A549 (cell line): ENCODE measurements around the gene PEPD. TPM values are rescaled to one million over a fixed set of nuclear protein-coding genes. Genes with fewer than 3 reads are reported as not detected.

Source experiments
- ATAC-seq, 2 experiments: fragments of 200-7000 bp in 1 of 2; fragments of >200 bp in 1 of 2; cut with Nextera tagmentation in 1 of 2; cut with Tn5 transposase in 1 of 2; 3 replicates each; pipeline versions ENCODE4 v1.8.0 to v1.9.1; 2018 to 2020; ENCODE audit warnings: mild to moderate bottlenecking in 1 of 2, moderate library complexity in 1 of 2
- CTCF ChIA-PET: fragments of 300-600 bp; sonication (Branson Sonifier 250); formaldehyde crosslinking; extraction: SDS; loops from one replicate; lab custom pipeline; 2021; ENCODE audit warnings: antibody characterized with exemption, inconsistent platforms; lab: Yijun Ruan, JAX
- POLR2A ChIA-PET: fragments of 350-600 bp; formaldehyde crosslinking; extraction: SDS; loops from one replicate; lab custom pipeline; 2021; ENCODE audit warnings: antibody characterized with exemption, inconsistent platforms; lab: Yijun Ruan, JAX
- DNase-seq, 2 experiments: peaks; one replicate each; pipeline versions ENCODE4 v3.0.0 to v3.0.0-alpha.2; 2011 to 2016; ENCODE audit warnings: low read depth in 1 of 2, low spot score in 1 of 2
- FAIRE-seq: peaks from 2 replicates; lab custom pipeline; 2011; peaks lifted over from hg19 to GRCh38; lab: Jason Lieb, UNC
- H3K27ac ChIP-seq, 2 experiments: fragments of >200 bp; sonication (Bioruptor Twin); formaldehyde crosslinking; 3 replicates each; pipeline ENCODE4 v1.5.1; 2016 to 2017
- H3K4me1 ChIP-seq: fragments of >200 bp; sonication (Bioruptor Twin); formaldehyde crosslinking; 3 replicates; pipeline ENCODE4 v1.6.1; 2016
- H3K4me2 ChIP-seq: fragments of >200 bp; sonication (Bioruptor Twin); formaldehyde crosslinking; 3 replicates; pipeline ENCODE4 v1.6.1; 2016
- H3K4me3 ChIP-seq: fragments of >200 bp; sonication (Bioruptor Twin); formaldehyde crosslinking; 3 replicates; pipeline ENCODE4 v1.5.1; 2016
- H3K9me3 ChIP-seq: fragments of >200 bp; sonication (Bioruptor Twin); formaldehyde crosslinking; 3 replicates; pipeline ENCODE4 v1.6.1; 2016
- ATOH8 ChIP-seq: fragments of 250-450 bp; sonication (Bioruptor Pico); IDR thresholded peaks from 2 replicates; pipeline ENCODE4 v1.5.0; 2020; ENCODE audit warnings: low read depth, mild to moderate bottlenecking, moderate library complexity
- CBX2 ChIP-seq: fragments of 200-600 bp; sonication (generic); IDR thresholded peaks from 2 replicates; pipeline ENCODE4 v1.6.1; 2016; ENCODE audit warnings: low read depth, mild to moderate bottlenecking, borderline replicate concordance
- CEBPB ChIP-seq, 2 experiments: fragments of >200 bp in 1 of 2; sonication (Bioruptor Twin) in 1 of 2; formaldehyde crosslinking in 1 of 2; IDR thresholded peaks; 2 replicates each; pipeline ENCODE4 v1.6.1; 2012 to 2016
- CHD2 ChIP-seq: fragments of 150-350 bp; IDR thresholded peaks from 2 replicates; pipeline ENCODE4 v1.6.1; 2014; ENCODE audit warnings: low read length; ENCODE audit not compliant: partially characterized antibody
- CHD4 ChIP-seq: fragments of 200-600 bp; sonication (generic); IDR thresholded peaks from 2 replicates; pipeline ENCODE4 v1.6.1; 2016; ENCODE audit warnings: antibody characterized with exemption, mild to moderate bottlenecking, borderline replicate concordance
- EHF ChIP-seq: fragments of 250-450 bp; sonication (Bioruptor Pico); IDR thresholded peaks from 2 replicates; pipeline ENCODE4 v1.5.0; 2020; ENCODE audit warnings: mild to moderate bottlenecking
- EHMT2 ChIP-seq: fragments of 200-600 bp; sonication (generic); IDR thresholded peaks from 2 replicates; pipeline ENCODE4 v1.6.1; 2016; ENCODE audit warnings: antibody characterized with exemption, low read depth, mild to moderate bottlenecking, moderate library complexity
- EP300 ChIP-seq, 2 experiments: fragments of >200 bp; sonication (Bioruptor Twin); formaldehyde crosslinking; IDR thresholded peaks; 2 replicates in 1 of 2; 3 replicates in 1 of 2; pipeline ENCODE4 v1.6.1; 2016 to 2017
- FOSB ChIP-seq: fragments of 250-450 bp; sonication (Bioruptor Pico); IDR thresholded peaks from 2 replicates; pipeline ENCODE4 v1.5.0; 2020; ENCODE audit warnings: mild to moderate bottlenecking, moderate library complexity
- FOSL2 ChIP-seq, 2 experiments: fragments of 450-650 bp in 1 of 2; fragments of >200 bp in 1 of 2; sonication (Bioruptor Twin) in 1 of 2; formaldehyde crosslinking; IDR thresholded peaks; 2 replicates each; pipeline versions ENCODE4 v1.5.0 to v1.6.1; 2016 to 2020; ENCODE audit warnings: mild to moderate bottlenecking in 1 of 2, moderate library complexity in 1 of 2
- FOXS1 ChIP-seq: fragments of 250-450 bp; sonication (Bioruptor Pico); IDR thresholded peaks from 2 replicates; pipeline ENCODE4 v1.5.0; 2020; ENCODE audit warnings: mild to moderate bottlenecking, moderate library complexity
- GATA3 ChIP-seq: IDR thresholded peaks from 2 replicates; pipeline ENCODE4 v1.6.1; 2012; ENCODE audit warnings: borderline replicate concordance
- HOXA7 ChIP-seq: fragments of 250-450 bp; sonication (Bioruptor Pico); IDR thresholded peaks from 2 replicates; pipeline ENCODE4 v1.5.0; 2020; ENCODE audit warnings: mild to moderate bottlenecking, moderate library complexity
- JUN ChIP-seq, 2 experiments: fragments of >200 bp; sonication (Bioruptor Twin); formaldehyde crosslinking; IDR thresholded peaks; 2 replicates in 1 of 2; 3 replicates in 1 of 2; pipeline ENCODE4 v1.6.1; 2016 to 2017
- KDM1A ChIP-seq: fragments of 200-600 bp; sonication (generic); IDR thresholded peaks from 2 replicates; pipeline ENCODE4 v1.6.1; 2016; ENCODE audit warnings: low read depth, mild to moderate bottlenecking
- MAZ ChIP-seq: fragments of 150-350 bp; IDR thresholded peaks from 2 replicates; pipeline ENCODE4 v1.6.1; 2014; ENCODE audit warnings: antibody characterized with exemption, low read depth, low read length, borderline replicate concordance
- PBX3 ChIP-seq: IDR thresholded peaks from 2 replicates; pipeline ENCODE4 v1.6.1; 2012
- PHF8 ChIP-seq: fragments of 200-600 bp; sonication (generic); IDR thresholded peaks from 2 replicates; pipeline ENCODE4 v1.6.1; 2016; ENCODE audit warnings: low read depth, mild to moderate bottlenecking, antibody characterized with exemption, moderate library complexity, borderline replicate concordance
- POLR2A ChIP-seq: IDR thresholded peaks from 2 replicates; pipeline ENCODE4 v1.6.1; 2012; ENCODE audit warnings: mild to moderate bottlenecking, low read length
- POLR2AphosphoS2 ChIP-seq: conservative IDR thresholded peaks from 2 replicates; pipeline ENCODE4 v1.6.1; 2012; ENCODE audit warnings: low read length, improper control_type of control experiment, inconsistent platforms
- RAD21 ChIP-seq, 2 experiments: fragments of >200 bp in 1 of 2; sonication (Bioruptor Twin) in 1 of 2; formaldehyde crosslinking in 1 of 2; IDR thresholded peaks in 1 of 2; conservative IDR thresholded peaks in 1 of 2; 2 replicates in 1 of 2; 3 replicates in 1 of 2; pipeline ENCODE4 v1.6.1; 2012 to 2018; ENCODE audit warnings: inconsistent platforms in 1 of 2
- RCOR1 ChIP-seq: fragments of 150-350 bp; IDR thresholded peaks from 2 replicates; pipeline ENCODE4 v1.6.1; 2014; ENCODE audit warnings: antibody characterized with exemption, low read length, low read depth
- SMC3 ChIP-seq: fragments of >200 bp; sonication (Bioruptor Twin); formaldehyde crosslinking; IDR thresholded peaks from 3 replicates; pipeline ENCODE4 v1.6.1; 2018; ENCODE audit warnings: inconsistent platforms
- ZC3H11A ChIP-seq: fragments of 450-650 bp; IDR thresholded peaks from 2 replicates; pipeline ENCODE4 v1.6.1; 2014; ENCODE audit warnings: antibody characterized with exemption, mild to moderate bottlenecking
- WGBS: methylation state at CpG from one replicate; pipeline ENCODE4 v1.1.6; 2017; ENCODE audit errors: missing lambda C conversion rate; 5-methylcytosine and 5-hydroxymethylcytosine counted together
- polyA plus RNA-seq, 4 experiments: library from polyadenylated mRNA; depleted of rRNA in 3 of 4; stranded (reverse); fragments of >200 nt; fragmentation: RNase III in 1 of 4; extraction: RNeasy Plus Mini Kit Qiagen cat#74134 plus additional on column Dnase treatment in 1 of 4; gene quantifications; 2 replicates in 3 of 4; 3 replicates in 1 of 4; pipeline ENCODE4 v1.2.3, GENCODE V29; 2011 to 2017
- TF ChIP-seq, protein P1 (sequence below): fragments of >200 bp; sonication (Bioruptor Twin); formaldehyde crosslinking; IDR thresholded peaks from 3 replicates; pipeline ENCODE4 v1.6.1; 2016

Gene PEPD
- polyA plus RNA-seq, 2 of the 4 experiments (the other 2 are of a cell fraction), result 85.5 to 100 TPM

DNA sequence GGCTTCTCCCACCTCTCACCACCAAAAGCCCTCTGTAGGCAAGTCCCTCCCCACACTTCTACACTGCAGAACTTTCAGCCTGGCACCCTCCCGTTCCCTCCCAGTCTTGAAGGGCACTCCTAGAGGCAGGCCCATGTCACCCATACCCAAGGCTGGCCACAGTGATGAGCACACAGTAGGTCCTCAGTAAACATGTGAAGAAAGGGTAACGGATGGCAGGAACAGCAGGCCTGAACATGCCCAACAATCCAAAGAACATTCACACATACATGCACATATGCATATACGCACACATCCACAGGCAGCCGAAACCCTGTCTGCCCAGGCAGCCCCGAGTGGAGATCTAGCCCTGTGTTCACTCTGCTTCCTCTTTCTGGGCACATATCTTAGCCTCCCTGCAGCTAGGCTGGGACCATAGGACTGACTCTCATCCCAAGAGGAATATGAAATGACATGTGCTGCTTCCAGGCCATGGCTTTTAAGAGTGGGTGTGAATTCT is 92.9 kb downstream of the PEPD start (continued):
- TF ChIP-seq CHD4 (no peak), KDM1A (no peak), EHMT2 (no peak), RCOR1 (no peak), PBX3 (no peak), EP300 (IDR thresholded peaks at IDR 0.05) (no peak), HOXA7 (CRISPR knock-in tag) (no peak), EHF (no peak)

- TF ChIP-seq RAD21 (conservative IDR thresholded peaks at IDR 0.05 in 1 of 2, IDR thresholded peaks at IDR 0.05 in 1 of 2), result peak in 1 of 2 experiments; percentile 16; a peak in 1 of 5 replicates
- no peak for TF ChIP-seq HOXA7 (CRISPR knock-in tag)
- TF ChIP-seq, all 56 proteins: peak for 1
- H3K4me1 ChIP-seq, result no peaks in the 10 kb centered on the region
- CTCF ChIA-PET, result interaction anchor here (1.0 to 12.8 kb wide), 10 partner anchors 11 to 351 kb away, joined by 3 to 572 read pairs (median 6); no protein-coding TSS in a partner anchor
- no peak overlapping the region for H3K27ac ChIP-seq
- FAIRE-seq (no peak), ATAC-seq (no peak), DNase-seq (no peak)
- POLR2A ChIA-PET, result no interaction called here
- H3K9me3 ChIP-seq, result no peaks in the 10 kb centered on the region
- no peak overlapping the region for H3K4me3 ChIP-seq
- H3K4me2 ChIP-seq, result no peak overlapping the region
- 74% methylated on average over 22 of the region's 22 CpGs for WGBS
Measured at GRCh38 chr19:33427801-33428626, 93.6 kb downstream of the PEPD start.

- CTCF ChIA-PET, result interaction anchor here (0.9 to 12.8 kb wide), 7 partner anchors 10 to 679 kb away, joined by 3 to 572 read pairs (median 8); no protein-coding TSS in a partner anchor
- no peak overlapping the region for H3K27ac ChIP-seq
- TF ChIP-seq CBX2 (no peak), POLR2A (peak; percentile 8; the same call in 1 of the 2 replicates)
- FAIRE-seq, result no peak
- no peaks in the 10 kb centered on the region for H3K4me1 ChIP-seq
- ATAC-seq, result no peak
- POLR2A ChIA-PET, result no interaction called here
- no peaks in the 10 kb centered on the region for H3K9me3 ChIP-seq
- no peak overlapping the region for H3K4me3 ChIP-seq
- no peak overlapping the region for H3K4me2 ChIP-seq
- no peak for DNase-seq
- WGBS, result 77% methylated on average over 24 of the region's 24 CpGs
Measured at GRCh38 chr19:33426621-33427361, 94.8 kb downstream of the PEPD start.

DNA sequence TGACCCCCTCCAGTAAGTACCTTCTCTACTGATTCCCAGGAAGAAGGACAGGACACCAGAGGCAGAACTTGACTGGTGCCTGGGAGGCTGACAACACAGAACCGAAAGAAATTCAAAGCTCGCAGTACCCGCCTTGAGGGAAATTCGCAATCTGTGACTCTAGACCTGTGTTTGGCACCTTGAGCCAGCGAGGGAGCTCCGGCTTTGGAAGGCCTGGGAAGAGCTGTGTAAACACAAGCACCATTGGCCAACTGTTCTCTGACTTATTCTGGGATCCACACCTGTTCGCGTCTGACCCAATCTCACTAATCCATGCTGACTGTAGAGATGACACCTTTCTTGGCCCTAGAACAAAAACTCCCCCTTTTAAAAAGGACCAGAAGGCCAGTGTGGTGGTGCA is 97.4 kb downstream of the PEPD start:
- H3K9me3 ChIP-seq, result no peaks in the 10 kb centered on the region
- H3K27ac ChIP-seq, result no peak overlapping the region
- TF ChIP-seq JUN (IDR thresholded peaks at IDR 0.05) (no peak), POLR2AphosphoS2 (no peak), FOXS1 (CRISPR knock-in tag) (no peak), CEBPB (IDR thresholded peaks at IDR 0.05) (no peak), PHF8 (no peak), FOSB (CRISPR knock-in tag) (no peak), GATA3 (no peak), CHD2 (no peak), SMC3 (no peak), ATOH8 (CRISPR knock-in tag) (no peak), FOSL2 (IDR thresholded peaks at IDR 0.05) (no peak), FOSL2 (CRISPR knock-in tag; IDR thresholded peaks at IDR 0.05) (no peak), MAZ (no peak), ZC3H11A (no peak)
- TF ChIP-seq, protein P1, sequence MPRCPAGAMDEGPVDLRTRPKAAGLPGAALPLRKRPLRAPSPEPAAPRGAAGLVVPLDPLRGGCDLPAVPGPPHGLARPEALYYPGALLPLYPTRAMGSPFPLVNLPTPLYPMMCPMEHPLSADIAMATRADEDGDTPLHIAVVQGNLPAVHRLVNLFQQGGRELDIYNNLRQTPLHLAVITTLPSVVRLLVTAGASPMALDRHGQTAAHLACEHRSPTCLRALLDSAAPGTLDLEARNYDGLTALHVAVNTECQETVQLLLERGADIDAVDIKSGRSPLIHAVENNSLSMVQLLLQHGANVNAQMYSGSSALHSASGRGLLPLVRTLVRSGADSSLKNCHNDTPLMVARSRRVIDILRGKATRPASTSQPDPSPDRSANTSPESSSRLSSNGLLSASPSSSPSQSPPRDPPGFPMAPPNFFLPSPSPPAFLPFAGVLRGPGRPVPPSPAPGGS, result no peak
- H3K4me1 ChIP-seq, result no peaks in the 10 kb centered on the region
- ChIA-PET CTCF (interaction anchor here (0.6 to 12.8 kb wide), 7 partner anchors 7 to 1046 kb away, joined by 3 to 572 read pairs (median 5); no protein-coding TSS in a partner anchor), POLR2A (no interaction called here)
- H3K4me3 ChIP-seq, result no peak overlapping the region
- FAIRE-seq (peak; percentile 36), ATAC-seq (no peak), DNase-seq (no peak)
- 73% methylated on average over 8 of the region's 8 CpGs for WGBS
- H3K4me2 ChIP-seq, result no peak overlapping the region
